K562 (cell line): ENCODE data around the gene ATXN1. TPM values are rescaled to one million over a fixed set of nuclear protein-coding genes. Genes with fewer than 3 reads are reported as not detected.

Source experiments
- CBFA2T2 ChIP-seq: fragments of 450-650 bp; conservative IDR thresholded peaks from 2 replicates; pipeline ENCODE4 v1.6.1; 2017; ENCODE audit warnings: mild to moderate bottlenecking
- CREB1 ChIP-seq, 2 experiments: sonication (generic) in 1 of 2; formaldehyde crosslinking in 1 of 2; IDR thresholded peaks; 2 replicates each; pipeline versions ENCODE4 v1.6.1 to v1.8.0; 2012 to 2022; ENCODE audit warnings: inconsistent platforms in 1 of 2, mild to moderate bottlenecking in 1 of 2, missing genetic modification reagents in 1 of 2, moderate library complexity in 1 of 2
- HBP1 ChIP-seq: fragments of 450-650 bp; formaldehyde crosslinking; IDR thresholded peaks from 2 replicates; pipeline ENCODE4 v1.4.0; 2022; ENCODE audit warnings: missing genetic modification characterization
- HDAC1 ChIP-seq, 2 experiments: fragments of 450-650 bp; IDR thresholded peaks; 2 replicates each; pipeline ENCODE4 v1.6.1; 2016 to 2017; ENCODE audit warnings: inconsistent platforms in 1 of 2, mild to moderate bottlenecking in 1 of 2, moderate library complexity in 1 of 2
- JUN ChIP-seq, 2 experiments: sonication (generic) in 1 of 2; formaldehyde crosslinking in 1 of 2; IDR thresholded peaks; 2 replicates each; pipeline versions ENCODE4 v1.6.1 to v1.8.0; 2012 to 2022; ENCODE audit warnings: borderline replicate concordance in 2 of 2, mild to moderate bottlenecking in 2 of 2, improper control_type of control experiment in 1 of 2, low read depth in 1 of 2, low read length in 1 of 2, missing genetic modification reagents in 1 of 2
- KAT2B ChIP-seq: IDR thresholded peaks from one replicate; pipeline ENCODE4 v1.6.1; 2012; ENCODE audit warnings: low read depth, mild to moderate bottlenecking, control low read depth, inconsistent platforms, low read length, moderate library complexity
- KAT8 ChIP-seq: fragments of 450-650 bp; IDR thresholded peaks from 2 replicates; pipeline ENCODE4 v1.6.1; 2016; ENCODE audit warnings: low read depth, mild to moderate bottlenecking
- MAFF ChIP-seq: IDR thresholded peaks from 2 replicates; pipeline ENCODE4 v1.6.1; 2012; ENCODE audit warnings: low read length, improper control_type of control experiment
- NFE2L1 ChIP-seq: fragments of 450-650 bp; IDR thresholded peaks from 2 replicates; pipeline ENCODE4 v1.6.1; 2016; ENCODE audit warnings: missing genetic modification characterization, low read depth, mild to moderate bottlenecking, missing compliant biosample characterization, moderate library complexity, borderline replicate concordance
- NR1H2 ChIP-seq: sonication (generic); formaldehyde crosslinking; IDR thresholded peaks from 2 replicates; pipeline ENCODE4 v1.4.0; 2020; ENCODE audit warnings: mild to moderate bottlenecking, missing genetic modification reagents
- NR2C2 ChIP-seq, 2 experiments: fragments of 200-800 bp in 1 of 2; sonication (Bioruptor generic) in 1 of 2; sonication (generic) in 1 of 2; formaldehyde crosslinking in 1 of 2; IDR thresholded peaks; 2 replicates each; pipeline versions ENCODE4 v1.6.1 to v1.8.0; 2016 to 2022; ENCODE audit warnings: mild to moderate bottlenecking in 1 of 2, missing compliant biosample characterization in 1 of 2, missing genetic modification characterization in 1 of 2, missing genetic modification reagents in 1 of 2
- POLR2A ChIP-seq: fragments of 450-650 bp; conservative IDR thresholded peaks from 2 replicates; pipeline ENCODE4 v1.6.1; 2016
- RHOXF2B ChIP-seq: fragments of 250-450 bp; sonication (Bioruptor Pico); conservative IDR thresholded peaks from 2 replicates; pipeline ENCODE4 v1.5.1; 2021
- SMAD4 ChIP-seq: fragments of 250-450 bp; sonication (Bioruptor Pico); conservative IDR thresholded peaks from 2 replicates; pipeline ENCODE4 v1.8.0; 2021; ENCODE audit warnings: inconsistent platforms, mild to moderate bottlenecking, moderate library complexity
- TARDBP ChIP-seq: fragments of 450-650 bp; IDR thresholded peaks from 2 replicates; pipeline ENCODE4 v1.6.1; 2016
- XRCC3 ChIP-seq: fragments of 450-650 bp; IDR thresholded peaks from 2 replicates; pipeline ENCODE4 v1.6.1; 2017; ENCODE audit warnings: mild to moderate bottlenecking, moderate library complexity
- ZEB2 ChIP-seq: fragments of 450-650 bp; IDR thresholded peaks from 2 replicates; pipeline ENCODE4 v1.6.1; 2016
- ZFP1 ChIP-seq: fragments of 450-650 bp; formaldehyde crosslinking; IDR thresholded peaks from 2 replicates; pipeline ENCODE4 v1.4.0; 2020; ENCODE audit warnings: mild to moderate bottlenecking, mixed read lengths
- ZNF3 ChIP-seq: fragments of 250-450 bp; sonication (Bioruptor Pico); IDR thresholded peaks from 2 replicates; pipeline ENCODE4 v1.5.0; 2021; ENCODE audit warnings: mild to moderate bottlenecking, moderate library complexity
- ZNF398 ChIP-seq: fragments of 250-450 bp; sonication (Bioruptor Pico); IDR thresholded peaks from 2 replicates; pipeline ENCODE4 v1.8.0; 2021; ENCODE audit warnings: moderate library complexity, mild to moderate bottlenecking, inconsistent platforms
- polyA plus RNA-seq, 8 experiments: library from polyadenylated mRNA; depleted of rRNA in 4 of 8; stranded (reverse) in 5 of 8; unstranded in 3 of 8; fragments of >200 nt; fragmentation: Nextera tagmentation in 2 of 8; fragmentation: Illumina TruSeq in 1 of 8; extraction: Ambion mirVana in 2 of 8; extraction: Trizol in 1 of 8; gene quantifications; 2 replicates each; pipeline versions ENCODE4 v1.2.1 to v1.2.3, GENCODE V29; 2011 to 2014; ENCODE audit warnings: inconsistent platforms in 1 of 8, missing spikeins in 1 of 8
- total RNA-seq, 7 experiments: library from RNA; depleted of rRNA in 6 of 7; stranded (reverse); fragments of >200 nt in 6 of 7; fragmentation: Illumina TruSeq in 2 of 7; extraction: Trizol in 2 of 7; gene quantifications; 2 replicates each; pipeline versions ENCODE4 v1.2.1 to v1.2.3, GENCODE V29; 2011 to 2021; ENCODE audit warnings: low replicate concordance in 1 of 7
- TF ChIP-seq, protein P1 (sequence below): fragments of 450-650 bp; IDR thresholded peaks from 2 replicates; pipeline ENCODE4 v1.6.1; 2016
- TF ChIP-seq, protein P2 (sequence below): sonication (generic); formaldehyde crosslinking; IDR thresholded peaks from 2 replicates; pipeline ENCODE4 v1.9.0; 2022; ENCODE audit warnings: mild to moderate bottlenecking, missing genetic modification reagents
- TF ChIP-seq, protein P3 (sequence below): fragments of 450-650 bp; IDR thresholded peaks from 2 replicates; pipeline ENCODE4 v1.6.1; 2018; ENCODE audit warnings: mild to moderate bottlenecking, low read depth; ENCODE audit not compliant: partially characterized antibody

The ATXN1 gene
- total and polyA plus RNA-seq, 9 of the 15 experiments (the other 6 are each of a cell fraction or from before 2014, with no cell fraction given), result under 0.01 to 1.2 (median 0.58) TPM

GRCh38 chr6:16257999-16258708, 503.1 kb downstream of the ATXN1 start (continued):
- TF ChIP-seq KAT8, result no peak
- TF ChIP-seq CBFA2T2, result no peak
- TF ChIP-seq ZEB2, result 0 out of 2 replicates have a peak, but pooled peaks have one; percentile 31
- TF ChIP-seq SMAD4 (CRISPR knock-in tag), result no peak
- TF ChIP-seq HBP1 (CRISPR knock-in tag), result 0 out of 2 replicates have a peak, but pooled peaks have one; percentile 25
- TF ChIP-seq, protein P1, sequence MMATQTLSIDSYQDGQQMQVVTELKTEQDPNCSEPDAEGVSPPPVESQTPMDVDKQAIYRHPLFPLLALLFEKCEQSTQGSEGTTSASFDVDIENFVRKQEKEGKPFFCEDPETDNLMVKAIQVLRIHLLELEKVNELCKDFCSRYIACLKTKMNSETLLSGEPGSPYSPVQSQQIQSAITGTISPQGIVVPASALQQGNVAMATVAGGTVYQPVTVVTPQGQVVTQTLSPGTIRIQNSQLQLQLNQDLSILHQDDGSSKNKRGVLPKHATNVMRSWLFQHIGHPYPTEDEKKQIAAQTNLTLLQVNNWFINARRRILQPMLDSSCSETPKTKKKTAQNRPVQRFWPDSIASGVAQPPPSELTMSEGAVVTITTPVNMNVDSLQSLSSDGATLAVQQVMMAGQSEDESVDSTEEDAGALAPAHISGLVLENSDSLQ, result peak; percentile 53; the same call in 1 of the 2 replicates
- no peak for TF ChIP-seq CREB1 (IDR thresholded peaks at IDR 0.05)
- no peak for TF ChIP-seq CREB1 (CRISPR knock-in tag; IDR thresholded peaks at IDR 0.05)
- TF ChIP-seq JUN (IDR thresholded peaks at IDR 0.05; ENCODE audit: borderline replicate concordance, low read depth, low read length), result no peak
- TF ChIP-seq JUN (CRISPR knock-in tag; IDR thresholded peaks at IDR 0.05; ENCODE audit: borderline replicate concordance), result no peak
- no peak for TF ChIP-seq NR1H2 (CRISPR knock-in tag)
- no peak for TF ChIP-seq HDAC1 (IDR thresholded peaks at IDR 0.05)
- no peak for TF ChIP-seq TARDBP
- TF ChIP-seq ZNF398 (CRISPR knock-in tag), result no peak
- no peak for TF ChIP-seq RHOXF2B (CRISPR knock-in tag)
- TF ChIP-seq, protein P2, sequence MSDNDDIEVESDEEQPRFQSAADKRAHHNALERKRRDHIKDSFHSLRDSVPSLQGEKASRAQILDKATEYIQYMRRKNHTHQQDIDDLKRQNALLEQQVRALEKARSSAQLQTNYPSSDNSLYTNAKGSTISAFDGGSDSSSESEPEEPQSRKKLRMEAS, result peak; percentile 23; the same call in 1 of the 2 replicates
- peak; percentile 52; the same call in 1 of the 2 replicates for TF ChIP-seq POLR2A
- no peak for TF ChIP-seq ZFP1 (CRISPR knock-in tag)
- TF ChIP-seq ZNF3 (CRISPR knock-in tag), result no peak
- TF ChIP-seq NFE2L1, result no peak
- TF ChIP-seq NR2C2 (CRISPR knock-in tag; IDR thresholded peaks at IDR 0.05), result no peak
- TF ChIP-seq NR2C2 (tag; IDR thresholded peaks at IDR 0.05), result no peak
- TF ChIP-seq XRCC3, result no peak
- TF ChIP-seq, protein P3, sequence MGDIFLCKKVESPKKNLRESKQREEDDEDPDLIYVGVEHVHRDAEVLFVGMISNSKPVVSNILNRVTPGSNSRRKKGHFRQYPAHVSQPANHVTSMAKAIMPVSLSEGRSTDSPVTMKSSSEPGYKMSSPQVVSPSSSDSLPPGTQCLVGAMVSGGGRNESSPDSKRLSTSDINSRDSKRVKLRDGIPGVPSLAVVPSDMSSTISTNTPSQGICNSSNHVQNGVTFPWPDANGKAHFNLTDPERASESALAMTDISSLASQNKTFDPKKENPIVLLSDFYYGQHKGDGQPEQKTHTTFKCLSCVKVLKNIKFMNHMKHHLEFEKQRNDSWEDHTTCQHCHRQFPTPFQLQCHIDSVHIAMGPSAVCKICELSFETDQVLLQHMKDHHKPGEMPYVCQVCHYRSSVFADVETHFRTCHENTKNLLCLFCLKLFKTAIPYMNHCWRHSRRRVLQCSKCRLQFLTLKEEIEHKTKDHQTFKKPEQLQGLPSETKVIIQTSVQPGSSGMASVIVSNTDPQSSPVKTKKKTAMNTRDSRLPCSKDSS, result no peak
- TF ChIP-seq KAT2B, result no peak
- no peak for TF ChIP-seq MAFF
